ENCODE measurements around the gene TPSB2. TPM values are rescaled to one million over a fixed set of nuclear protein-coding genes. Genes with fewer than 3 reads are reported as not detected.
"Not testable (repeated sequence)": the region's sequence is repeated elsewhere in the genome, so short reads cannot be mapped to it uniquely, and the experiment has no call there.

The TPSB2 gene
- total RNA-seq, 1 donor from 2014 or later: 168 TPM

DNA sequence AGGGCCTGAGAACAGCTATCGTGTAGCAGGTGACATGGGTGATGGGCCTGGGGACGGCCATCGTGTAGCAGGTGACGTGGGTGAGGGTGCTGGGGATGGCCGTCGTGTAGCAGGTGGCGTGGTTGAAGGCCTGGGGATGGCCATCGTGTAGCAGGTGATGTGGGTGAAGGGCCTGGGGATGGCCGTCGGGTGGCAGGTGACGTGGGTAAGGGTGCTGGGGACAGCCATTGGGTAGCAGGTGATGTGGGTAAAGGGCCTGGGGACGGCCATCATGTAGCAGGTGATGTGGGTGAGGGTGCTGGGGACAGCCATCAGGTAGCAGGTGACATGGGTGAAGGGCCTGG, 41.4 kb upstream of the TPSB2 start:
- intact Hi-C loops (cut with DNase I): no loop called here
- TF ChIP-seq, protein P1, sequence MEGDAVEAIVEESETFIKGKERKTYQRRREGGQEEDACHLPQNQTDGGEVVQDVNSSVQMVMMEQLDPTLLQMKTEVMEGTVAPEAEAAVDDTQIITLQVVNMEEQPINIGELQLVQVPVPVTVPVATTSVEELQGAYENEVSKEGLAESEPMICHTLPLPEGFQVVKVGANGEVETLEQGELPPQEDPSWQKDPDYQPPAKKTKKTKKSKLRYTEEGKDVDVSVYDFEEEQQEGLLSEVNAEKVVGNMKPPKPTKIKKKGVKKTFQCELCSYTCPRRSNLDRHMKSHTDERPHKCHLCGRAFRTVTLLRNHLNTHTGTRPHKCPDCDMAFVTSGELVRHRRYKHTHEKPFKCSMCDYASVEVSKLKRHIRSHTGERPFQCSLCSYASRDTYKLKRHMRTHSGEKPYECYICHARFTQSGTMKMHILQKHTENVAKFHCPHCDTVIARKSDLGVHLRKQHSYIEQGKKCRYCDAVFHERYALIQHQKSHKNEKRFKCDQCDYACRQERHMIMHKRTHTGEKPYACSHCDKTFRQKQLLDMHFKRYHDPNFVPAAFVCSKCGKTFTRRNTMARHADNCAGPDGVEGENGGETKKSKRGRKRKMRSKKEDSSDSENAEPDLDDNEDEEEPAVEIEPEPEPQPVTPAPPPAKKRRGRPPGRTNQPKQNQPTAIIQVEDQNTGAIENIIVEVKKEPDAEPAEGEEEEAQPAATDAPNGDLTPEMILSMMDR (IDR thresholded peaks at IDR 0.05): no peak
- no peak overlapping the region for H3K27ac ChIP-seq
- ATAC-seq: no peak
- H3K9me3 ChIP-seq: no peaks in the 10 kb centered on the region
- DNase-seq: no peak
- peaks cover 5% of the 10 kb centered on the region for H3K4me1 ChIP-seq
- peaks cover 22% of the 10 kb centered on the region for H3K27me3 ChIP-seq (ENCODE audit: low read depth)
- H3K36me3 ChIP-seq: no peaks in the 10 kb centered on the region
- no peak overlapping the region for H3K4me3 ChIP-seq

GRCh38 chr16:1269418-1269817, 39.4 kb upstream of the TPSB2 start:
- H3K9me3 ChIP-seq; H3K36me3 ChIP-seq; ATAC-seq; H3K4me1 ChIP-seq; intact Hi-C loops (cut with DNase I); DNase-seq; H3K4me3 ChIP-seq; H3K27ac ChIP-seq: not testable (repeated sequence)
- peaks cover 22% of the 10 kb centered on the region for H3K27me3 ChIP-seq (ENCODE audit: low read depth)

DNA sequence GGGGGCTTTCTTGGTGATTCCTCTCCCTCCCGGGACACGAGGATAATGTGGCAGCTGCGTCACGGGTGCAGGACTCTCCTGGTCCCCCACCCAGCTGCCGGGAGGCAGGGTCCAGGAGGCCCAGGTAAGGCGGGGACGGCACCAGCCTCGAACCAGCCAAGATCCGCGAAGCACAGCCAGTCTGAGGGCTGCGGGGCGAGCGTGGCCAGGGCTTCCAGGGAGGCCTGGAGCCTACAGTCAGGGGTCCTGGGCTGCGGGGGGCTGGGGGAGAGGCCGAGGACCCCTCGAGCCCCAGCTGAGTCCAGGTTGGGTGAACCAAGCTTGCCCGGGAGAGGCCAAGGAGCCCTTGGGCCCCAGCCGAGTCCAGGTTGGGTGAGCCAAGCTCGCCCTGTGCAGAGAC, 35.8 kb upstream of the TPSB2 start:
- Histone ChIP-seq H3K36me3 (no peaks in the 10 kb centered on the region), H3K27ac (no peak overlapping the region), H3K27me3 (ENCODE audit: low read depth) (peaks cover 43% of the 10 kb centered on the region), H3K9me3 (no peaks in the 10 kb centered on the region), H3K4me1 (no peaks in the 10 kb centered on the region), H3K4me3 (no peak overlapping the region)
- TF ChIP-seq, protein P1 (IDR thresholded peaks at IDR 0.05): no peak
- intact Hi-C loops (cut with DNase I): no loop called here
- ATAC-seq (no peak), DNase-seq (no peak)

DNA sequence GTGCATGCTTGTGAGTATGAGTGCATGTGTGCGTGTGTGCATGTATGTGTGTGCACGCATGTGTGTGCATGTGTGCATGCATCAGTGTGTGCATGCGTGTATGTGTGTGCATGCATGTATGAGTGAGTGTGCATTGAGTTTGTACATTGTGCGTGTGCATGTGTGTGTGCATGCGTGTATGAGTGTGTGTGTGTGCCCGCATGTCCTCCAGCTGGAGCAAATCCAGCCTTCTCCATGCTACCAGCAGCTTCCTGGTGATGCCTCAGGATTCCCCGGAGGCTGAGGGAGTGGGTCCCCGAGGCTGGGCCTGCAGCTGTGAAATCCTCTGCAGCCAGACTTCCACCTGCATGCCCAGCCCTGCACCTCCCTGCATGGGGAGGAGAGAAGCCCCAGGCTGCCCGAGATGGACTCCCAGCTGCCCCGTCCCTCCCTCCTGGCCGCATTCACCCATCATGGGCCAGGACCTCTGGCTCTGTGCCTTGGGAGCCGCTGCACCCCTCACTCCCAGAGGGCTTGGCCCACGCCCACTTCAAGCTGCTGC, 35.2 kb upstream of the TPSB2 start:
- intact Hi-C loops (cut with DNase I): no loop called here
- no peak overlapping the region for H3K4me3 ChIP-seq
- peaks cover 46% of the 10 kb centered on the region for H3K27me3 ChIP-seq (ENCODE audit: low read depth)
- no peaks in the 10 kb centered on the region for H3K4me1 ChIP-seq
- H3K27ac ChIP-seq: no peak overlapping the region
- no peak for DNase-seq
- no peaks in the 10 kb centered on the region for H3K9me3 ChIP-seq
- H3K36me3 ChIP-seq: no peaks in the 10 kb centered on the region
- TF ChIP-seq, protein P1 (IDR thresholded peaks at IDR 0.05): no peak
- ATAC-seq: no peak

DNA sequence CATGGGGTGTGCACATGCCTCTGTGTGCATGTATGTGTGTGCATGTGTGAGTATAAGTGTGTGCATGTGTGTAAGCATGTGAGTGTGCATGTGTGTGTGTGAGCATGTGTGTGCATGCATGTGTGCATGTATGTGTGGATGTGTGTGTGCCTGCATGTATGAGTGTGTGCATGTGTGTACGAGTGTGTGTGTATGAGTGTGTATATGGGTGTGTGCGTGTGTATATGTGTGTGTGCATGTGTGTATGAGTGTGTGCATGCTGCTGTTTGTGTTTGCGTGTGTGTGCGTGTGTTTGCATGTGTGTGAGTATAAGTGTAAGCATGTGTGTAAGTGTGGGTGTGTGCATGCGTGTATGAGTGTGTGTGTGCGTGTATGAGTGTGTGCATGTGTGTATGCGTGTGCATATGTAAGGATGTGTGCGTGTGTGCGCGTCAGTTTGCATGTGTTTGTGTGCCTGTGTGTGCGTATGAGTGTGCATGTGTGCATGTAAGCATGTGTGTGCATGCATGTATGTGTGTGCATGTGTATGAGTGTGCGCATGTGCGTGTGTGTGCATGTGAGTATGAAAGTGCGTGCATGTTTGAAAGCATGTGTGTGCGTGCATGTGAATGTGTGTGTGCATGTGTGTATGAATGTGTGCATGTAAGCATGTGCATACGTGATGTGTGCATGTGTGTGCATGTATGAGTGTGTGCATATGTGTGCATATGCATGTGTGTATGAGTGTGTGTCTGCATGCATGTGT, 34.5 kb upstream of the TPSB2 start:
- Histone ChIP-seq H3K27ac (no peak overlapping the region), H3K27me3 (ENCODE audit: low read depth) (peaks cover 46% of the 10 kb centered on the region), H3K4me1 (no peaks in the 10 kb centered on the region), H3K36me3 (no peaks in the 10 kb centered on the region), H3K4me3 (no peak overlapping the region), H3K9me3 (no peaks in the 10 kb centered on the region)
- ATAC-seq: no peak
- TF ChIP-seq, protein P1 (IDR thresholded peaks at IDR 0.05): no peak
- DNase-seq: no peak
- intact Hi-C loops (cut with DNase I): no loop called here

DNA sequence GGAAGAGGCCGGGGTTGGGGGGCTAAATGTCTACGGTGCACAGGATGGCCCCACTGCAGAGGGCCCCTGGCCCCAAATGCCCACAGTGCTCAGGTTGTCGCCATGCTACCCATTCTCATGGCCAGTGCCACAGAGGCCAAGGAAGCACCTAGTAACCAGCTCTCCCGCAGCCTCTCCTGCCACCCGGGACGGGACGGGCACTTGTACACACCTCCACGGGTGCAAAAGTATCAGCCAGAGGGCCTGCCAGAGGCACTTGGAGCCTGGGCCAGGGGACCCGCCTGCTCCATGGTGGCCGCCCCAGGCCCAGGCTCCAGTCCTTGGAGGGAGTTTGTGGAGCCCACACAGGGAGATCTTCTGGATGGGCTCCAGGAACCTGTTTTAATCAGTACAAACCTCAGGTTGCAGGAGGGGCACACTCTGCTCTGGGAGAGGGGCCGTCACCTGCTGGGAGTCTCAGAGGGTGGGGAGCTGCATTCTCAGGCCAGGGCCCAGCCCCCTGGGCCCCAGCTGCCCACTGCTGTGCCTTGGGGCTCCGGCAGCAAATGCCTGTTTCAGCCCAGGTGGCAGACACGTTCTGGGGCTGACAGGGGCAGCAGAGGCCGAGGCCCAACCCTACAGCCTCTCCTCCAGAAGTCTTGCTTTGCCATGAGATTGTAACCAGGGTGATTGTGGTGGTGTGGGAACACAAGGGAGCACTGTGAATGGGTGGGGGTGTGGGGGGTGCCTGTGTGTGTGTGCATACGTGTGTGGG, 33.8 kb upstream of the TPSB2 start:
- Histone ChIP-seq H3K9me3 (no peaks in the 10 kb centered on the region), H3K27ac (no peak overlapping the region), H3K4me3 (no peak overlapping the region), H3K36me3 (no peaks in the 10 kb centered on the region), H3K4me1 (no peaks in the 10 kb centered on the region), H3K27me3 (ENCODE audit: low read depth) (peaks cover 53% of the 10 kb centered on the region)
- ATAC-seq (no peak), DNase-seq (no peak)
- intact Hi-C loops (cut with DNase I): no loop called here
- TF ChIP-seq, protein P1 (IDR thresholded peaks at IDR 0.05): no peak

Measured in lower lobe of right lung (tissue), 2 donors.